Kidney (tissue), 14 donors: ENCODE results near the gene WNK2. TPM values are rescaled to one million over a fixed set of nuclear protein-coding genes. Genes with fewer than 3 reads are reported as not detected.

Source experiments
- DNase-seq, 5 donors: peaks; one replicate each; pipeline ENCODE4 v3.0.0-alpha.2; 2013 to 2020
- FAIRE-seq: peaks from 2 replicates; lab custom pipeline; 2012; peaks lifted over from hg19 to GRCh38; lab: Jason Lieb, UNC
- H3K27ac ChIP-seq, 2 donors: one replicate each; pipeline ENCODE4 v1.7.0; 2013; ENCODE audit warnings: low read depth in 2 of 2, low read length in 2 of 2, inconsistent platforms in 1 of 2
- H3K27me3 ChIP-seq: one replicate; pipeline ENCODE4 v1.7.1; 2013; ENCODE audit warnings: low read length, inconsistent platforms; ENCODE audit not compliant: control insufficient read depth, insufficient read depth
- H3K36me3 ChIP-seq, 3 donors: one replicate each; pipeline versions ENCODE4 v1.7.0 to v1.7.1; 2013; ENCODE audit warnings: low read length in 3 of 3, control low read depth in 1 of 3, inconsistent platforms in 1 of 3; ENCODE audit not compliant: insufficient read depth in 3 of 3, control insufficient read depth in 2 of 3
- H3K4me1 ChIP-seq, 3 donors: one replicate each; pipeline versions ENCODE4 v1.7.0 to v1.7.1; 2013; ENCODE audit warnings: low read length in 3 of 3, inconsistent platforms in 1 of 3, low read depth in 1 of 3; ENCODE audit not compliant: control insufficient read depth in 2 of 3, insufficient read depth in 2 of 3
- H3K4me3 ChIP-seq, 3 donors: one replicate each; pipeline versions ENCODE4 v1.7.0 to v1.8.1; 2013; ENCODE audit warnings: low read length in 3 of 3, control low read depth in 1 of 3, inconsistent platforms in 1 of 3
- H3K9ac ChIP-seq, 3 donors: one replicate each; pipeline versions ENCODE4 v1.7.0 to v1.7.1; 2013; ENCODE audit warnings: low read length in 3 of 3, control low read depth in 1 of 3, inconsistent platforms in 1 of 3
- H3K9me3 ChIP-seq, 3 donors: one replicate each; pipeline versions ENCODE4 v1.7.0 to v1.7.1; 2013; ENCODE audit warnings: low read length in 3 of 3, control low read depth in 1 of 3, inconsistent platforms in 1 of 3; ENCODE audit not compliant: control insufficient read depth in 2 of 3, insufficient read depth in 1 of 3
- CTCF ChIP-seq: IDR thresholded peaks from 3 replicates; pipeline ENCODE4 v1.5.1; 2012; ENCODE audit warnings: mild to moderate bottlenecking, moderate library complexity, borderline replicate concordance; ENCODE audit not compliant: insufficient read depth; ENCODE audit errors: extremely low read depth
- intact Hi-C: fragments of 100-400 bp; cut with DNase I; formaldehyde crosslinking; loops from one replicate; pipeline ENCODE4 v1.11.1; 2022
- polyA plus RNA-seq: library from polyadenylated mRNA; stranded (reverse); fragments of 350-450 nt; fragmentation: Illumina TruSeq; extraction: RNeasy Lipid Tissue Mini Kit (QIAGEN cat#74804); gene quantifications from one replicate; pipeline ENCODE4 v1.2.3, GENCODE V29; 2014; ENCODE audit warnings: low read depth, low replicate concordance; ENCODE audit not compliant: insufficient read depth
- total RNA-seq: library from RNA; stranded (reverse); fragmentation: NEBNext Ultra II Directional; extraction: Animal tissue kit (Norgen Biotek cat#: 25700); gene quantifications from one replicate; pipeline ENCODE4 v1.2.1, GENCODE V29; 2021
- donor health status: control.
- donor health status: control.
- donor health status: control.
- donor health status: control.
- donor health status: control.
- donor health status: DM: yes; HTN: yes; CAD: no.
- donor health status: Normal renal cell carcinoma (clear cell type).

WNK2 gene
- total and polyA plus RNA-seq, 2 donors from 2014 or later, result 1.5 to 4.8 TPM

GRCh38 chr9:93154293-93154903, 29.5 kb upstream of the WNK2 start:
- H3K27me3 ChIP-seq, result no peaks in the 10 kb centered on the region
- intact Hi-C loops, result no loop called here
- no peak for FAIRE-seq
- H3K9me3 ChIP-seq, result no peaks in the 10 kb centered on the region
- peak; percentile 37 for TF ChIP-seq CTCF
- H3K27ac ChIP-seq, result no peak overlapping the region
- no peak overlapping the region for H3K4me3 ChIP-seq
- peak in 4 of 5 donors; percentile 56 to 74 (median 68) for DNase-seq
- H3K4me1 ChIP-seq, result no peaks in the 10 kb centered on the region
- H3K9ac ChIP-seq, result no peak overlapping the region
- no peaks in the 10 kb centered on the region for H3K36me3 ChIP-seq

GRCh38 chr9:93155716-93156474, 28.0 kb upstream of the WNK2 start:
- Histone ChIP-seq H3K9me3 (no peaks in the 10 kb centered on the region), H3K27ac (no peak overlapping the region), H3K4me1 (no peaks in the 10 kb centered on the region), H3K4me3 (no peak overlapping the region), H3K27me3 (no peaks in the 10 kb centered on the region), H3K36me3 (no peaks in the 10 kb centered on the region), H3K9ac (no peak overlapping the region)
- DNase-seq, result no peak
- no peak for FAIRE-seq
- intact Hi-C loops, result no loop called here
- no peak for TF ChIP-seq CTCF

- TF ChIP-seq CTCF, result no peak
- Histone ChIP-seq H3K9me3 (no peaks in the 10 kb centered on the region), H3K4me3 (no peak overlapping the region), H3K36me3 (no peaks in the 10 kb centered on the region), H3K27me3 (no peaks in the 10 kb centered on the region), H3K27ac (no peak overlapping the region), H3K4me1 (no peaks in the 10 kb centered on the region), H3K9ac (no peak overlapping the region)
- FAIRE-seq, result no peak
- intact Hi-C loops, result no loop called here
- no peak for DNase-seq
Observed at GRCh38 chr9:93156475-93157008, 27.4 kb upstream of the WNK2 start.
